ENCODE results near the gene IL24. TPM values are rescaled to one million over a fixed set of nuclear protein-coding genes. Genes with fewer than 3 reads are reported as not detected.

The IL24 gene
- total and polyA plus RNA-seq, 12 donors, result 0.26 TPM; not detected in 11

GRCh38 chr1:206896261-206896660 is 982 bp upstream of the IL24 start:
- intact Hi-C loops (cut with DNase I), result no loop called here
- TF ChIP-seq, protein P1, sequence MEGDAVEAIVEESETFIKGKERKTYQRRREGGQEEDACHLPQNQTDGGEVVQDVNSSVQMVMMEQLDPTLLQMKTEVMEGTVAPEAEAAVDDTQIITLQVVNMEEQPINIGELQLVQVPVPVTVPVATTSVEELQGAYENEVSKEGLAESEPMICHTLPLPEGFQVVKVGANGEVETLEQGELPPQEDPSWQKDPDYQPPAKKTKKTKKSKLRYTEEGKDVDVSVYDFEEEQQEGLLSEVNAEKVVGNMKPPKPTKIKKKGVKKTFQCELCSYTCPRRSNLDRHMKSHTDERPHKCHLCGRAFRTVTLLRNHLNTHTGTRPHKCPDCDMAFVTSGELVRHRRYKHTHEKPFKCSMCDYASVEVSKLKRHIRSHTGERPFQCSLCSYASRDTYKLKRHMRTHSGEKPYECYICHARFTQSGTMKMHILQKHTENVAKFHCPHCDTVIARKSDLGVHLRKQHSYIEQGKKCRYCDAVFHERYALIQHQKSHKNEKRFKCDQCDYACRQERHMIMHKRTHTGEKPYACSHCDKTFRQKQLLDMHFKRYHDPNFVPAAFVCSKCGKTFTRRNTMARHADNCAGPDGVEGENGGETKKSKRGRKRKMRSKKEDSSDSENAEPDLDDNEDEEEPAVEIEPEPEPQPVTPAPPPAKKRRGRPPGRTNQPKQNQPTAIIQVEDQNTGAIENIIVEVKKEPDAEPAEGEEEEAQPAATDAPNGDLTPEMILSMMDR (IDR thresholded peaks at IDR 0.05), result no peak
- H3K36me3 ChIP-seq, result no peaks in the 10 kb centered on the region
- H3K27ac ChIP-seq, result no peak overlapping the region
- DNase-seq, result no peak
- H3K9me3 ChIP-seq, result no peaks in the 10 kb centered on the region
- peaks cover 0 to 8% (median 0%) of the 10 kb centered on the region in 9 donors for H3K4me1 ChIP-seq
- H3K4me3 ChIP-seq, result no peak overlapping the region
- 73 to 82% methylated on average over 3 of the region's 3 CpGs for WGBS, 2 donors
- peak in 1 of 8 donors; percentile 18 for ATAC-seq
- H3K27me3 ChIP-seq, result peaks cover 0 to 9% (median 0%) of the 10 kb centered on the region in 7 donors

DNA sequence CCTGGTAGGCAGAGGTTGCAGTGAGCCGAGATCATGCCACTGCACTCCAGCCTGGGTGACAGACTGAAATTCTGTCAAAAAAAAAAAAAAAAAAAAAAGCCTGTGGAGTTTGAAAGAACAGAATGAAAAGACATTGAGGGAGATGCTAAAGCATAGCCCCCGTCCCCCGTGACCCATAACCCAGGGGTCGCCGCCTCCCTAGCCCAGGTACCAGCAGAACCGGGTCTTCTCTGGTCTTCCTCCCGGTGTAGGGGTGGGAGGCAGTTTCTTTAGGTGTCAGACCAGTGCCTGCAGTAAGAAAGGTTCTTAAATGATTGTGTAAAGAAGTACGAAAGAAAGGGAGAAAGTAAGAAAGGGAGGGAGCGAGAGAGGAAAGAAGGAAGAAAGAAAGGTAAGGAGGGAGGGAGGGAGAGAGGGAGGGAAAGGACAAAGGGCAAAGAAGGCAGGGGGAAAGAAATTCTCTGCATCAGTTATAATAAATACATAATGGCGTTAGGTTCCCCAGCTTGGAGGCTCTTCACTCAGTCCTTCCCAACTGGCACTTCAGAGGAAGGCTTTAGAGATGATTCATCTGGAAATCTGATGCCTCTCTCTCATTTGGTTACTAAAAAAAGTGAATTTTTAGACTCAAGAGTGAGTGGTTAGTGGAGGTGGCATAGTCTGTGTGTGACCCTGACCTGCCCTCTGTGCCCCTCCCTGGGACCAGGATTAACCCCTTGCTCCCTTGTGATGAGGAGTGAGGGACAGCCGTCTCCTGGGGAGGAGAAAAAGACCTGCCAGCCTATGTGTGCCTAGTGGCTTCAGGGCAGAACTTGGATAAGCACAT is 1.1 kb downstream of the IL24 start:
- Histone ChIP-seq H3K36me3 (peaks cover 0 to 5% (median 0%) of the 10 kb centered on the region in 9 donors), H3K9me3 (no peaks in the 10 kb centered on the region), H3K27me3 (peaks cover 0 to 4% (median 0%) of the 10 kb centered on the region in 7 donors), H3K4me1 (peaks cover 0 to 6% (median 0%) of the 10 kb centered on the region in 9 donors), H3K27ac (no peak overlapping the region), H3K4me3 (no peak overlapping the region)
- ATAC-seq (no peak), DNase-seq (no peak)
- intact Hi-C loops (cut with DNase I), result no loop called here
- TF ChIP-seq, protein P1 (IDR thresholded peaks at IDR 0.05), result no peak
- 83 to 89% methylated on average over 11 of the region's 11 CpGs for WGBS, 2 donors

GRCh38 chr1:206898915-206899431 is 1.7 kb downstream of the IL24 start:
- Histone ChIP-seq H3K4me1 (peaks cover 0 to 12% (median 3%) of the 10 kb centered on the region in 9 donors), H3K27ac (no peak overlapping the region), H3K27me3 (peaks cover 0 to 4% (median 0%) of the 10 kb centered on the region in 7 donors), H3K9me3 (no peaks in the 10 kb centered on the region), H3K36me3 (peaks cover 0 to 5% (median 0%) of the 10 kb centered on the region in 9 donors), H3K4me3 (no peak overlapping the region)
- no peak for DNase-seq
- intact Hi-C loops (cut with DNase I), result no loop called here
- WGBS, 2 donors, result 92 to 93% methylated on average over 13 of the region's 13 CpGs
- TF ChIP-seq, protein P1 (IDR thresholded peaks at IDR 0.05), result no peak
- no peak for ATAC-seq

DNA sequence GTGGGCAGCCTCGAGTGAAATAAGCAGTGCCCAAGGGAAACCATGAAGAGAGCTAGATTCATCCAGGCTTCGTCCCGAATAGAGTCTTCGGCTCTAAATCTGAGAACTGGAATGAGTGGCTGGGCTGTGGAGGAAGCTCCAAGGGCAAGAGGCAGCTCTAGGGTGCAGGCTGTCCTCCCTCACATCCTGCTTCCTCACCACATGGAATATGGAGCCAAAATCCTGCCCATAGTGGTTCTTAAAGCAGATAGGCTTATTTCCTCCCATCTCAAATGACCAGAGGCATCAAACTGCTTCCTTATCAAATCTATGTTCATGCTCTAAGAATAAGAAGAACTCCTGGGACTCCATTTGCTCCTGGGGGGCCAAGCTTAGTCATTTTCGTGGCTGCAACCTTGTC is 2.5 kb downstream of the IL24 start:
- H3K4me1 ChIP-seq, result peaks cover 0 to 15% (median 3%) of the 10 kb centered on the region in 9 donors
- ATAC-seq, result no peak
- WGBS, 2 donors, result 64 to 82% methylated on average over 5 of the region's 5 CpGs
- H3K27ac ChIP-seq, result no peak overlapping the region
- TF ChIP-seq, protein P1 (IDR thresholded peaks at IDR 0.05), result no peak
- peaks cover 0 to 4% (median 0%) of the 10 kb centered on the region in 7 donors for H3K27me3 ChIP-seq
- no peak for DNase-seq
- no peak overlapping the region for H3K4me3 ChIP-seq
- H3K36me3 ChIP-seq, result peaks cover 0 to 5% (median 0%) of the 10 kb centered on the region in 9 donors
- intact Hi-C loops (cut with DNase I), result loop anchor here in 1 of 10 donors (10.0 kb wide), 1 partner anchor 405 kb away; no protein-coding TSS in a partner anchor
- no peaks in the 10 kb centered on the region for H3K9me3 ChIP-seq

Measured in heart right ventricle (tissue), 16 donors.